ENCODE results near the gene PSAT1.

Gene PSAT1

GRCh38 chr9:78371981-78372380, 75.1 kb downstream of the PSAT1 start:
- TF ChIP-seq, protein P1, sequence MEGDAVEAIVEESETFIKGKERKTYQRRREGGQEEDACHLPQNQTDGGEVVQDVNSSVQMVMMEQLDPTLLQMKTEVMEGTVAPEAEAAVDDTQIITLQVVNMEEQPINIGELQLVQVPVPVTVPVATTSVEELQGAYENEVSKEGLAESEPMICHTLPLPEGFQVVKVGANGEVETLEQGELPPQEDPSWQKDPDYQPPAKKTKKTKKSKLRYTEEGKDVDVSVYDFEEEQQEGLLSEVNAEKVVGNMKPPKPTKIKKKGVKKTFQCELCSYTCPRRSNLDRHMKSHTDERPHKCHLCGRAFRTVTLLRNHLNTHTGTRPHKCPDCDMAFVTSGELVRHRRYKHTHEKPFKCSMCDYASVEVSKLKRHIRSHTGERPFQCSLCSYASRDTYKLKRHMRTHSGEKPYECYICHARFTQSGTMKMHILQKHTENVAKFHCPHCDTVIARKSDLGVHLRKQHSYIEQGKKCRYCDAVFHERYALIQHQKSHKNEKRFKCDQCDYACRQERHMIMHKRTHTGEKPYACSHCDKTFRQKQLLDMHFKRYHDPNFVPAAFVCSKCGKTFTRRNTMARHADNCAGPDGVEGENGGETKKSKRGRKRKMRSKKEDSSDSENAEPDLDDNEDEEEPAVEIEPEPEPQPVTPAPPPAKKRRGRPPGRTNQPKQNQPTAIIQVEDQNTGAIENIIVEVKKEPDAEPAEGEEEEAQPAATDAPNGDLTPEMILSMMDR (IDR thresholded peaks at IDR 0.05; ENCODE audit: low read depth, low read length, missing control alignments): no peak
- H3K4me3 ChIP-seq (ENCODE audit: low read depth, low read length): no peak overlapping the region
- DNase-seq (ENCODE audit: low read depth): no peak
